Trophoblast cell (in vitro differentiated cells and primary cell): ENCODE data around the gene LIPN.

ENCODE experiments used
- DNase-seq, 2 donors: peaks; one replicate each; pipeline ENCODE4 v3.0.0-alpha.2; 2016
- H2AFZ ChIP-seq: 2 replicates; pipeline ENCODE4 v1.6.1; 2013; ENCODE audit warnings: low read length, moderate library complexity, mild to moderate bottlenecking; ENCODE audit not compliant: insufficient read depth, poor library complexity
- H2AK5ac ChIP-seq: 2 replicates; pipeline ENCODE4 v1.6.1; 2013; ENCODE audit warnings: mild to moderate bottlenecking, low read length
- H2BK120ac ChIP-seq: 2 replicates; pipeline ENCODE4 v1.6.1; 2013; ENCODE audit warnings: low read length, mild to moderate bottlenecking, moderate library complexity; ENCODE audit not compliant: insufficient read depth, poor library complexity
- H2BK12ac ChIP-seq: 2 replicates; pipeline ENCODE4 v1.6.1; 2013; ENCODE audit warnings: mild to moderate bottlenecking, low read length, moderate library complexity
- H2BK5ac ChIP-seq: 2 replicates; pipeline ENCODE4 v1.6.1; 2013; ENCODE audit warnings: low read length, low read depth, moderate library complexity, mild to moderate bottlenecking; ENCODE audit not compliant: poor library complexity
- H3K14ac ChIP-seq: 2 replicates; pipeline ENCODE4 v1.6.1; 2013; ENCODE audit warnings: mild to moderate bottlenecking, low read length
- H3K18ac ChIP-seq: 2 replicates; pipeline ENCODE4 v1.6.1; 2013; ENCODE audit warnings: mild to moderate bottlenecking, low read length
- H3K23ac ChIP-seq: 2 replicates; pipeline ENCODE4 v1.6.1; 2013; ENCODE audit warnings: low read length
- H3K27ac ChIP-seq: 2 replicates; pipeline ENCODE4 v1.5.1; 2013; ENCODE audit warnings: low read depth, mild to moderate bottlenecking, inconsistent platforms, low read length, moderate library complexity
- H3K27me3 ChIP-seq: 2 replicates; pipeline ENCODE4 v1.6.1; 2013; ENCODE audit warnings: inconsistent platforms, mild to moderate bottlenecking, low read length, moderate library complexity; ENCODE audit not compliant: insufficient read depth
- H3K36me3 ChIP-seq, 2 experiments: 1 replicate in 1 of 2; 2 replicates in 1 of 2; pipeline ENCODE4 v1.6.1; 2013; ENCODE audit warnings: low read length in 2 of 2, mild to moderate bottlenecking in 2 of 2, moderate library complexity in 1 of 2; ENCODE audit not compliant: insufficient read depth in 2 of 2, control insufficient read depth in 1 of 2
- H3K4ac ChIP-seq: 2 replicates; pipeline ENCODE4 v1.6.1; 2013; ENCODE audit warnings: low read depth, mild to moderate bottlenecking, low read length, moderate library complexity
- H3K4me1 ChIP-seq, 2 experiments: 1 replicate in 1 of 2; 2 replicates in 1 of 2; pipeline ENCODE4 v1.6.1; 2013; ENCODE audit warnings: low read length in 2 of 2, mild to moderate bottlenecking in 2 of 2, moderate library complexity in 1 of 2; ENCODE audit not compliant: insufficient read depth in 2 of 2, control insufficient read depth in 1 of 2
- H3K4me2 ChIP-seq: 2 replicates; pipeline ENCODE4 v1.6.1; 2013; ENCODE audit warnings: inconsistent platforms, mild to moderate bottlenecking, low read length, moderate library complexity
- H3K4me3 ChIP-seq: 2 replicates; pipeline ENCODE4 v1.5.1; 2013; ENCODE audit warnings: mild to moderate bottlenecking, low read depth, low read length, inconsistent platforms
- H3K79me1 ChIP-seq: one replicate; pipeline ENCODE4 v1.6.1; 2013; ENCODE audit warnings: low read length
- H3K79me2 ChIP-seq: 2 replicates; pipeline ENCODE4 v1.6.1; 2013; ENCODE audit warnings: low read length, mild to moderate bottlenecking; ENCODE audit not compliant: control insufficient read depth, insufficient read depth, poor library complexity
- H3K9ac ChIP-seq: 2 replicates; pipeline ENCODE4 v1.6.1; 2013; ENCODE audit warnings: mild to moderate bottlenecking, low read length
- H3K9me3 ChIP-seq: 2 replicates; pipeline ENCODE4 v1.6.1; 2013; ENCODE audit warnings: low read depth, mild to moderate bottlenecking, control low read depth, inconsistent platforms, low read length; ENCODE audit not compliant: insufficient read depth
- H4K12ac ChIP-seq: 2 replicates; pipeline ENCODE4 v1.6.1; 2013; ENCODE audit warnings: low read depth, mild to moderate bottlenecking, low read length, moderate library complexity
- H4K8ac ChIP-seq: 2 replicates; pipeline ENCODE4 v1.6.1; 2013; ENCODE audit warnings: low read depth, mild to moderate bottlenecking, low read length, moderate library complexity
- H4K91ac ChIP-seq: one replicate; pipeline ENCODE4 v1.6.1; 2013; ENCODE audit warnings: low read depth, mild to moderate bottlenecking, low read length, moderate library complexity
- WGBS: extraction: QIAGEN DNeasy Blood & Tissue Kit; methylation state at CpG from one replicate; pipeline ENCODE4 v1.1.7; 2013; ENCODE audit warnings: missing lambda C conversion rate; ENCODE audit not compliant: insufficient read length, insufficient coverage; ENCODE audit errors: extremely low coverage; 5-methylcytosine and 5-hydroxymethylcytosine counted together

The LIPN gene

GRCh38 chr10:88787463-88787862, 27.6 kb downstream of the LIPN start:
- Histone ChIP-seq H2AK5ac (no peak overlapping the region), H3K27me3 (no peaks in the 10 kb centered on the region), H2BK5ac (no peak overlapping the region), H4K91ac (no peak overlapping the region), H3K79me1 (no peaks in the 10 kb centered on the region), H3K4ac (no peak overlapping the region), H3K18ac (no peak overlapping the region), H2AFZ (no peak overlapping the region), H3K79me2 (no peaks in the 10 kb centered on the region), H3K9me3 (no peaks in the 10 kb centered on the region), H2BK12ac (no peak overlapping the region), H3K4me3 (no peak overlapping the region), H3K27ac (no peak overlapping the region), H3K36me3 (no peaks in the 10 kb centered on the region), H3K23ac (no peak overlapping the region), H2BK120ac (no peak overlapping the region), H3K4me2 (no peak overlapping the region), H3K9ac (no peak overlapping the region), H3K4me1 (peaks cover 0 to 1% of the 10 kb centered on the region in 2 experiments), H4K12ac (no peak overlapping the region), H4K8ac (no peak overlapping the region), H3K14ac (no peak overlapping the region)
- no peak for DNase-seq
- WGBS, result no CpG with 5 or more reads among the region's 5 CpGs

- Histone ChIP-seq H2BK12ac (no peak overlapping the region), H3K79me2 (no peaks in the 10 kb centered on the region), H3K36me3 (no peaks in the 10 kb centered on the region), H3K18ac (no peak overlapping the region), H3K9ac (no peak overlapping the region), H3K14ac (no peak overlapping the region), H3K4me1 (peaks cover 0 to 1% of the 10 kb centered on the region in 2 experiments), H2AFZ (no peak overlapping the region), H3K79me1 (no peaks in the 10 kb centered on the region), H4K12ac (no peak overlapping the region), H3K27me3 (no peaks in the 10 kb centered on the region), H3K23ac (no peak overlapping the region), H4K91ac (no peak overlapping the region), H3K27ac (no peak overlapping the region), H2BK5ac (no peak overlapping the region), H3K4ac (no peak overlapping the region), H3K9me3 (peaks cover 1% of the 10 kb centered on the region), H3K4me2 (no peak overlapping the region), H3K4me3 (no peak overlapping the region), H2BK120ac (no peak overlapping the region), H2AK5ac (no peak overlapping the region), H4K8ac (no peak overlapping the region)
- no peak for DNase-seq
Observed at GRCh38 chr10:88788924-88789323, 29.1 kb downstream of the LIPN start.

GRCh38 chr10:88791924-88792323, 32.1 kb downstream of the LIPN start:
- no peak overlapping the region for H4K91ac ChIP-seq
- H3K9ac ChIP-seq, result no peak overlapping the region
- no peak overlapping the region for H3K23ac ChIP-seq
- no peak overlapping the region for H3K4me3 ChIP-seq
- no peaks in the 10 kb centered on the region for H3K4me1 ChIP-seq
- H3K36me3 ChIP-seq, result no peaks in the 10 kb centered on the region
- H3K27me3 ChIP-seq, result no peaks in the 10 kb centered on the region
- H3K14ac ChIP-seq, result no peak overlapping the region
- no peak overlapping the region for H3K18ac ChIP-seq
- H4K8ac ChIP-seq, result no peak overlapping the region
- H3K4me2 ChIP-seq, result no peak overlapping the region
- no peaks in the 10 kb centered on the region for H3K79me2 ChIP-seq
- no peak overlapping the region for H2AFZ ChIP-seq
- H2BK120ac ChIP-seq, result no peak overlapping the region
- no peak overlapping the region for H3K4ac ChIP-seq
- no peaks in the 10 kb centered on the region for H3K79me1 ChIP-seq
- H2BK5ac ChIP-seq, result no peak overlapping the region
- H4K12ac ChIP-seq, result no peak overlapping the region
- H3K27ac ChIP-seq, result no peak overlapping the region
- no peak overlapping the region for H2AK5ac ChIP-seq
- DNase-seq, result peak; percentile 17 to 58
- no peak overlapping the region for H2BK12ac ChIP-seq
- H3K9me3 ChIP-seq, result peaks cover 1% of the 10 kb centered on the region
- no CpG with 5 or more reads among the region's 2 CpGs for WGBS

- H3K9ac ChIP-seq, result peak overlapping the region; percentile 7
- DNase-seq, result peak; percentile 9 to 36
- no peak overlapping the region for H2BK12ac ChIP-seq
- H3K4ac ChIP-seq, result no peak overlapping the region
- H3K4me3 ChIP-seq, result no peak overlapping the region
- no peak overlapping the region for H2AFZ ChIP-seq
- H4K8ac ChIP-seq, result no peak overlapping the region
- H3K79me2 ChIP-seq, result no peaks in the 10 kb centered on the region
- no peak overlapping the region for H2BK120ac ChIP-seq
- H3K14ac ChIP-seq, result no peak overlapping the region
- no peak overlapping the region for H3K27ac ChIP-seq
- H2AK5ac ChIP-seq, result no peak overlapping the region
- no peak overlapping the region for H3K4me2 ChIP-seq
- H3K36me3 ChIP-seq, result no peaks in the 10 kb centered on the region
- H3K9me3 ChIP-seq, result peaks cover 1% of the 10 kb centered on the region
- H3K18ac ChIP-seq, result no peak overlapping the region
- no peak overlapping the region for H4K12ac ChIP-seq
- H4K91ac ChIP-seq, result no peak overlapping the region
- H3K79me1 ChIP-seq, result no peaks in the 10 kb centered on the region
- no peaks in the 10 kb centered on the region for H3K4me1 ChIP-seq
- no peak overlapping the region for H3K23ac ChIP-seq
- WGBS, result no CpG with 5 or more reads among the region's 4 CpGs
- H2BK5ac ChIP-seq, result no peak overlapping the region
- no peaks in the 10 kb centered on the region for H3K27me3 ChIP-seq
Observed at GRCh38 chr10:88792661-88793060, 32.8 kb downstream of the LIPN start.
